ENCODE measurements around the gene FGD3. TPM values are rescaled to one million over a fixed set of nuclear protein-coding genes. Genes with fewer than 3 reads are reported as not detected.

FGD3 gene
- total RNA-seq, 1 donor from 2014 or later: 1.8 TPM

DNA sequence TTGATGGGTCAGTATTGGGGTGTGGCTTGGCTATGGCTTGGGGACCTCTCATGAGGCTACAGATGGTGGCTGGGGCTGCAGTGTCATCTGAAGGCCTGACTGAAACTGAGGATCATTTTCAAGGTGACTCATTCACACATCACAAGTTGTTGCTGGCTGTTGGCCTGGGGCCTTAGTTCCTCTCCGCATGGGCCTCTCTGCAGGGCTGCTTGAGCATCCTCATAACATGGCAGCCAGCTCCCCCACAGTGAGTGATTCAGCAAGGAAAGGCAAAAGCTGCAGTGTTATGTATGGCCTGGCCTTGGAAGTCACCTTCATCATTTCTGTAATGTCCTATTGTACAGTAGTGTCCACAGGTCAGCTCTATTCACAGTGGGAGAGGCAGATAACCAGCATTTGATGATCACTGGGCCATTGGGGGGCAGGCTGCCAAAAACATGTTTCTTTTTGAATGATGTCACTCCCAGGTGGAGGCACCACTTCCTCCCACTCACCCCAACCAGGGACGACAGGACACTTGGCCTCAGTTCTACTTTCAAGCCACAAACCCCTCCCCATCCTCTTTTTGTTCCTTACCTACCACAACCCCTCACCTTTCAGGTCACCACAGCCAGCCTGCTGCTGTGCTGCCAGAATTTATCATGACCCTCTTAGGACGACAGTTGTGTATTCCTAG is 14.4 kb downstream of the FGD3 start:
- Histone ChIP-seq H3K4me3 (no peak overlapping the region), H3K4me1 (peaks cover 11% of the 10 kb centered on the region), H3K9me3 (replicated peaks) (peaks cover 9% of the 10 kb centered on the region), H3K36me3 (no peaks in the 10 kb centered on the region), H3K27ac (replicated peaks) (no peak overlapping the region), H3K27me3 (ENCODE audit: low read depth) (peaks cover 29% of the 10 kb centered on the region)
- DNase-seq: no peak
- intact Hi-C loops (cut with micrococcal nuclease): no loop called here
- no peak for TF ChIP-seq CTCF (IDR thresholded peaks at IDR 0.05; ENCODE audit: borderline replicate concordance)

GRCh38 chr9:92962303-92962649 is 15.0 kb downstream of the FGD3 start:
- intact Hi-C loops (cut with micrococcal nuclease): no loop called here
- Histone ChIP-seq H3K36me3 (no peaks in the 10 kb centered on the region), H3K4me3 (no peak overlapping the region), H3K27me3 (ENCODE audit: low read depth) (peaks cover 29% of the 10 kb centered on the region), H3K9me3 (replicated peaks) (peaks cover 9% of the 10 kb centered on the region), H3K27ac (replicated peaks) (no peak overlapping the region), H3K4me1 (peaks cover 11% of the 10 kb centered on the region)
- no peak for DNase-seq
- TF ChIP-seq CTCF (IDR thresholded peaks at IDR 0.05; ENCODE audit: borderline replicate concordance): no peak

GRCh38 chr9:92962846-92963245 is 15.5 kb downstream of the FGD3 start:
- peaks cover 11% of the 10 kb centered on the region for H3K4me1 ChIP-seq
- no peak overlapping the region for H3K4me3 ChIP-seq
- TF ChIP-seq CTCF (IDR thresholded peaks at IDR 0.05; ENCODE audit: borderline replicate concordance): no peak
- H3K9me3 ChIP-seq (replicated peaks): peaks cover 9% of the 10 kb centered on the region
- intact Hi-C loops (cut with micrococcal nuclease): no loop called here
- no peak overlapping the region for H3K27ac ChIP-seq (replicated peaks)
- peaks cover 29% of the 10 kb centered on the region for H3K27me3 ChIP-seq (ENCODE audit: low read depth)
- H3K36me3 ChIP-seq: no peaks in the 10 kb centered on the region
- DNase-seq: no peak

DNA sequence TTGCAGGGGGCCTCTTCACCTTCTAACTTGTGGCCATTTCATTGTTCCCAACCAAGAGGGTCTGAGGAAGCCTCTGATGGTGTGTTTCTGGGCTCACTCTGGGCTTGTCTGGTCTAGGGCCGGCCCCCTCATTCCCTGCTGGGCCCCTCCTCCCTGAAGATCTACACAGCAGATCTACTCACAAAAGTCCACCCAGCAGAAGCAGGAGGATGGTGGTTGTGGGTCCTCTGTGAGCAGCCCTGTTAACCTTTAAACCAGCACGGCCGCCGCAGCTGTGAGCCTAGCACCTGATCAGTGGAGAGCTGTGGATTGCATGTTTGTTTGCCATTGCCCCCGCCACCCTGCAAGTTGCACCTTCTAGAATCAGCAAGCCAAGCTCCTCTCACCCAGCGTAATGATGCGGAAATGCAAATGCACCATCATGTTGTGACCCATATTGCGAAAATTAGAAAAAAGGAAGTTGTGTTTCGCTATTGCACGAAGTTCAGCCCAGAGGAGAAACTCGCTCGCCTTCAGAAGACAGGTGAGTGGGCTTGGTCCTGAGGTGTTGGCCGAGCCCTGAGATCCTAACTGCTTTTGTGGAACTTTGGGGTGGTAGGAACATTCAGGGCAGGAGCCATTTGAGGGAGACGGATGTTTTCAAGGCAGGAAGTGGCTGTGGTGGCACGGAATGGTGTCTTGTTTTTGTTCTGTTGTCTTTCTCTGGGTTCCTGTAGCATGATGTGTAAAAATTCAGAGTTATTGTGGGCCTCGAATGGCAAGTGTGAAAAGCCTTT is 16.7 kb downstream of the FGD3 start:
- Histone ChIP-seq H3K27ac (replicated peaks) (peak overlapping the region; percentile 50), H3K4me1 (peaks cover 11% of the 10 kb centered on the region), H3K9me3 (replicated peaks) (peaks cover 9% of the 10 kb centered on the region), H3K4me3 (peak overlapping the region; percentile 52), H3K27me3 (ENCODE audit: low read depth) (peaks cover 29% of the 10 kb centered on the region), H3K36me3 (no peaks in the 10 kb centered on the region)
- intact Hi-C loops (cut with micrococcal nuclease): no loop called here
- no peak for DNase-seq
- no peak for TF ChIP-seq CTCF (IDR thresholded peaks at IDR 0.05; ENCODE audit: borderline replicate concordance)

DNA sequence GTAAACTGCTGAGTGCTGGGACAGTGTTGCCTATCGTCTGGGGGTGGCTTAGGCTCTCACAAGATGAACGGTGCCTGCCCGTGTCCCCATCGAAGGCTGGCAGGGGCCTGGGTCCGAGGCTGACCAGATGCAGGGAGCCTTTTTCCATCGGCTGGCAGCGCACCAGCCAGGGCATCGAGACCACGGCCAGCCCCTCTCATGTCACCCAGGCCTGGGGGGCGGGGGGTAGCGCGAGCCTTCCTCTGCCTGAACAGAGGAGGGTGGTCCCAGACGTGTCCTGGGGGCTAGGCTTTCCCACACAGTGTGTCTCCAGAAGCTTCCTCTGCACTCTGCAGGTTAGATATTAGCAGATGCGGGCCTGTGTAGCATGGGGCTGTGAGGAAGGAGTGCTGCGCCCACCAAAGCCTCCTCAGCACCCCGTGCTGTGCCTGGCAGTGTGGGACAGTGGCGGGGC is 17.3 kb downstream of the FGD3 start:
- H3K36me3 ChIP-seq: no peaks in the 10 kb centered on the region
- intact Hi-C loops (cut with micrococcal nuclease): no loop called here
- H3K9me3 ChIP-seq (replicated peaks): peaks cover 9% of the 10 kb centered on the region
- peak overlapping the region; percentile 50 for H3K27ac ChIP-seq (replicated peaks)
- H3K27me3 ChIP-seq (ENCODE audit: low read depth): peaks cover 29% of the 10 kb centered on the region
- H3K4me3 ChIP-seq: peak overlapping the region; percentile 52
- no peak for TF ChIP-seq CTCF (IDR thresholded peaks at IDR 0.05; ENCODE audit: borderline replicate concordance)
- peaks cover 11% of the 10 kb centered on the region for H3K4me1 ChIP-seq
- no peak for DNase-seq

All from left ventricle myocardium inferior (tissue), 1 donor.